Activated CD8-positive, alpha-beta T cell treated with anti-CD3 and anti-CD28 coated beads for 36 hours (primary cell): ENCODE results near the gene SPP1. TPM values are rescaled to one million over a fixed set of nuclear protein-coding genes. Genes with fewer than 3 reads are reported as not detected.

Experiments used
- ATAC-seq: fragments of 200-7000 bp; cut with Tn5 transposase; one replicate; pipeline ENCODE4 v1.10.0; 2021; ENCODE audit warnings: mild to moderate bottlenecking, moderate library complexity
- CTCF ChIA-PET: fragments of 350-600 bp; sonication (Branson Sonifier 250); formaldehyde crosslinking; loops from one replicate; lab custom pipeline; 2021; ENCODE audit warnings: antibody characterized with exemption; lab: Charles Lee
- POLR2A ChIA-PET: fragments of 350-600 bp; sonication (Branson Sonifier 250); formaldehyde crosslinking; loops from one replicate; lab custom pipeline; 2021; ENCODE audit warnings: antibody characterized with exemption; lab: Charles Lee
- DNase-seq: peaks from one replicate; pipeline ENCODE4 v3.0.0-alpha.2; 2020
- H3K27ac Mint-ChIP-seq: one replicate; pipeline ENCODE4 v1.8.0; 2021; ENCODE audit warnings: mild to moderate bottlenecking, mixed read lengths
- H3K27me3 Mint-ChIP-seq: one replicate; pipeline ENCODE4 v1.8.0; 2021; ENCODE audit warnings: mixed read lengths
- H3K36me3 Mint-ChIP-seq: one replicate; pipeline ENCODE4 v1.8.0; 2021; ENCODE audit warnings: low read depth, mixed read lengths
- H3K4me1 Mint-ChIP-seq: one replicate; pipeline ENCODE4 v1.8.0; 2021; ENCODE audit warnings: low read depth, mixed read lengths
- H3K4me3 Mint-ChIP-seq: one replicate; pipeline ENCODE4 v1.8.0; 2021; ENCODE audit warnings: mild to moderate bottlenecking, moderate library complexity, mixed read lengths
- H3K9me3 Mint-ChIP-seq: one replicate; pipeline ENCODE4 v1.8.0; 2021; ENCODE audit warnings: mixed read lengths
- intact Hi-C: fragments of 100-400 bp; cut with micrococcal nuclease; formaldehyde crosslinking; loops from one replicate; pipeline ENCODE4 v1.10.0; 2022
- total RNA-seq, 2 experiments: library from RNA; stranded (reverse); gene quantifications; one replicate each; pipeline ENCODE4 v1.2.3, GENCODE V29; 2021
- TF ChIP-seq, protein P1 (sequence below): fragments of 200-600 bp; IDR thresholded peaks from one replicate; pipeline ENCODE4 v1.8.0; 2022; ENCODE audit warnings: antibody characterized with exemption, mild to moderate bottlenecking

SPP1 gene
- not detected for total RNA-seq

DNA sequence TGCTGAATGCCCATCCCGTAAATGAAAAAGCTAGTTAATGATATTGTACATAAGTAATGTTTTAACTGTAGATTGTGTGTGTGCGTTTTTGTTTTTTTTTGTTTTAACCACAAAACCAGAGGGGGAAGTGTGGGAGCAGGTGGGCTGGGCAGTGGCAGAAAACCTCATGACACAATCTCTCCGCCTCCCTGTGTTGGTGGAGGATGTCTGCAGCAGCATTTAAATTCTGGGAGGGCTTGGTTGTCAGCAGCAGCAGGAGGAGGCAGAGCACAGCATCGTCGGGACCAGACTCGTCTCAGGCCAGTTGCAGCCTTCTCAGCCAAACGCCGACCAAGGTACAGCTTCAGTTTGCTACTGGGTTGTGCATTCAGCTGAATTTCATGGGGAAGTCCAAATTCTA is at the start of gene SPP1:
TSS of gene SPP1 (plus strand) at position 249 of the 400 bp plus-strand sequence. CDS start 1,182 bp downstream, outside the sequence.
- intact Hi-C loops = no loop called here
- ChIA-PET CTCF (interaction anchor here (0.7 to 3.6 kb wide), 3 partner anchors 12 to 126 kb away, joined by 5 to 29 read pairs (median 20); no protein-coding TSS in a partner anchor), POLR2A (no interaction called here)
- Mint-ChIP-seq H3K27me3 (peaks cover 29% of the 10 kb centered on the region), H3K4me3 (no peak within 1 kb of the TSS), H3K27ac (no peak within 1 kb of the TSS), H3K36me3 (no peaks in the 10 kb centered on the region), H3K9me3 (no peaks in the 10 kb centered on the region), H3K4me1 (peaks cover 7% of the 10 kb centered on the region)
- DNase-seq (peak; percentile 37), ATAC-seq (peak; percentile 65)
- TF ChIP-seq, protein P1, sequence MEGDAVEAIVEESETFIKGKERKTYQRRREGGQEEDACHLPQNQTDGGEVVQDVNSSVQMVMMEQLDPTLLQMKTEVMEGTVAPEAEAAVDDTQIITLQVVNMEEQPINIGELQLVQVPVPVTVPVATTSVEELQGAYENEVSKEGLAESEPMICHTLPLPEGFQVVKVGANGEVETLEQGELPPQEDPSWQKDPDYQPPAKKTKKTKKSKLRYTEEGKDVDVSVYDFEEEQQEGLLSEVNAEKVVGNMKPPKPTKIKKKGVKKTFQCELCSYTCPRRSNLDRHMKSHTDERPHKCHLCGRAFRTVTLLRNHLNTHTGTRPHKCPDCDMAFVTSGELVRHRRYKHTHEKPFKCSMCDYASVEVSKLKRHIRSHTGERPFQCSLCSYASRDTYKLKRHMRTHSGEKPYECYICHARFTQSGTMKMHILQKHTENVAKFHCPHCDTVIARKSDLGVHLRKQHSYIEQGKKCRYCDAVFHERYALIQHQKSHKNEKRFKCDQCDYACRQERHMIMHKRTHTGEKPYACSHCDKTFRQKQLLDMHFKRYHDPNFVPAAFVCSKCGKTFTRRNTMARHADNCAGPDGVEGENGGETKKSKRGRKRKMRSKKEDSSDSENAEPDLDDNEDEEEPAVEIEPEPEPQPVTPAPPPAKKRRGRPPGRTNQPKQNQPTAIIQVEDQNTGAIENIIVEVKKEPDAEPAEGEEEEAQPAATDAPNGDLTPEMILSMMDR = no peak

DNA sequence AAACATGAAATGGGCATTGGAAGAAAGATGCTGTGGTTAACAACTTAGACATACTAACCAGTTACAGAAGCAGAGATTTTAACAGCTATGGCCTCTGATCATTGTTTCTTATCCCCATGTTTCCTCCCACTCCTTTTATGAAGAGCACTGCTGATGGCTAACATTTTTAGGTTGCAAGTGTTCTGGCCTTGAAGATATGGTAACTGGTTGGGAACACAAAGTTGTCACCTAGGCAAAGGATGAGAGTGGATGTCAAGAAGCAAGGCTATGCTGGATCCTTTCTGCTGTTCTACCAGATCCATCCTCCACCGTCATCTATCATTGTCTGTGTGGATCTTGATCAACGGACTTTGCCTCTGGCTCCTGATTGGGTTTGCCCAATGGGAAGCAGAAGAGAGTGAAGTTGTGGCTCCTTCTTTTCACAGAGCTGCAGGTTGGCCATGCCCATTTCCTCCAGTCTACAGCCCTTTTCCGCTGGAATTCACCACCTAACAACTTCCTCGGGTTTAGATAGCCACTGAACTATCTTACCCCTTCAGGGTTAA is 48.9 kb upstream of the SPP1 start:
- H3K27me3 Mint-ChIP-seq = peaks cover 8% of the 10 kb centered on the region

DNA sequence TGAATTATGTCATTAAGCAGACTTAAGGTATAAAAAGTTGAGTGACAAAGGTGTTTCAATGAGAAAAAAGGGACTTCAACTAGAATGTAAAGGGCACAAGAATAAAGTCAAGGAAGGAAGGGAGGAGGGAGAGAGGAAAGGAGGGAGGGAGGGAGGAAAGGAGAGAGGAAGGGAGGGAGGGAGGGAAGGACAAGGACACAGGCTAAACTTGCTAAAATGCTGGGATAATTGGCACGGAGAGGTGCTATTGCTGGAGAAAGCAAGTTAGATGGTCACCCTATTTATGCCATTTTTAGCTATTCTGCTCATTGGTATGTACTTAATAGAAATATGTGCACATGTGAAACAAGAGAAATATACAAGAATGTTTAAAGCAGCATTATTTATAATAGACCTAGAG is 44.9 kb upstream of the SPP1 start:
- Mint-ChIP-seq H3K4me1 (no peaks in the 10 kb centered on the region), H3K27me3 (peaks cover 10% of the 10 kb centered on the region), H3K27ac (no peak overlapping the region), H3K4me3 (no peak overlapping the region), H3K9me3 (peaks cover 3% of the 10 kb centered on the region), H3K36me3 (no peaks in the 10 kb centered on the region)
- no peak for DNase-seq
- TF ChIP-seq, protein P1 = no peak
- no peak for ATAC-seq
- intact Hi-C loops = no loop called here
- POLR2A ChIA-PET = no interaction called here
- CTCF ChIA-PET = no interaction called here

More for the DNA sequence above, 48.9 kb upstream of the SPP1 start:
- H3K4me3 Mint-ChIP-seq = no peak overlapping the region
- H3K36me3 Mint-ChIP-seq = no peaks in the 10 kb centered on the region
- CTCF ChIA-PET = no interaction called here
- TF ChIP-seq, protein P1 = no peak
- intact Hi-C loops = loop anchor here (1.0 kb wide), 1 partner anchor 12 kb away; no protein-coding TSS in a partner anchor
- no peak for DNase-seq
- H3K4me1 Mint-ChIP-seq = no peaks in the 10 kb centered on the region
- H3K9me3 Mint-ChIP-seq = peaks cover 2% of the 10 kb centered on the region
- no peak overlapping the region for H3K27ac Mint-ChIP-seq
- POLR2A ChIA-PET = no interaction called here
- no peak for ATAC-seq

DNA sequence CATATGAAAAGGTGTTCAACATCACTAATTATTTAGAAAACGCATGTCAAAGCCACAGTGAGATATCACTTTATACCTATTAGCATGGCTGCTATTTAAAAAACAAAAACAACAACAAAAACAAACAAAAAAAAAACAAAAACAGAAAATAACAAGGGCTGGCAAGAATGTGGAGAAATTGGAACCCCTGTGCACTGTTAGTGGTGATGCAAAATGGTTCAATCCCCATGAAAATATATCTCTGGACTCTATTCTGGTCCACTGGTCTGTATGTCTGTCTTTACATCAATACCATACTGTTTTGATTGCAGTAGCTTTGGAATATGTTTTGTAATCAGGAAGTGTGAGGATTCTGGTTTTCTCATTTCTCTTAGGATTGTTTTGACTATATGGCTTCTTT is 43.6 kb upstream of the SPP1 start:
- no peak for DNase-seq
- Mint-ChIP-seq H3K27ac (no peak overlapping the region), H3K36me3 (no peaks in the 10 kb centered on the region), H3K9me3 (peaks cover 3% of the 10 kb centered on the region), H3K4me1 (no peaks in the 10 kb centered on the region), H3K27me3 (peaks cover 10% of the 10 kb centered on the region), H3K4me3 (no peak overlapping the region)
- TF ChIP-seq, protein P1 = no peak
- ChIA-PET CTCF (no interaction called here), POLR2A (no interaction called here)
- ATAC-seq = no peak
- intact Hi-C loops = no loop called here

DNA sequence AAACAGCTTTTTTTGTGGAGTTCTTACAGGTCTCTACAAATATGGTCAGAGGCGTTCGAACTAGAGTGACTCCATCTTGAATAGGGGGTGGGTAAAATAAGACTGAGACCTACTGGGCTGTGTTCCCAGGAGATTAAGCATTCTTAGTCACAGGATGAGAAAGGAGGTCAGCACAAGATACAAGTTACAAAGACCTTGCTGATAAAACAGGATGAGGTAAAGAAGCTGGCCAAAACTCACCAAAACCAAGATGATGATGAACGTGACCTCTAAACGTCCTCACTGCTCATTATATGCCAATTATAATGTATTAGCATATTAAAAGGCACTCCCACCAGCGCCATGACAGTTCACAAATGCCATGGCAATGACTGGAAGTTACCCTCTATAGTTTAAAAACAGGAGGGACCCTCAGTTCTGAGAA is 42.8 kb upstream of the SPP1 start:
- no peak overlapping the region for H3K4me3 Mint-ChIP-seq
- ATAC-seq (no peak), DNase-seq (no peak)
- peaks cover 10% of the 10 kb centered on the region for H3K27me3 Mint-ChIP-seq
- POLR2A ChIA-PET = no interaction called here
- no peaks in the 10 kb centered on the region for H3K36me3 Mint-ChIP-seq
- CTCF ChIA-PET = no interaction called here
- peaks cover 3% of the 10 kb centered on the region for H3K9me3 Mint-ChIP-seq
- TF ChIP-seq, protein P1 = no peak
- no peak overlapping the region for H3K27ac Mint-ChIP-seq
- intact Hi-C loops = no loop called here
- no peaks in the 10 kb centered on the region for H3K4me1 Mint-ChIP-seq
